GM19238 (cell line): ENCODE data around the gene ADAMTS17.

ENCODE experiments used
- DNase-seq: peaks from one replicate; pipeline ENCODE4 v3.0.0; 2011; ENCODE audit warnings: low spot score; ENCODE audit not compliant: insufficient read length

The ADAMTS17 gene, protein sequence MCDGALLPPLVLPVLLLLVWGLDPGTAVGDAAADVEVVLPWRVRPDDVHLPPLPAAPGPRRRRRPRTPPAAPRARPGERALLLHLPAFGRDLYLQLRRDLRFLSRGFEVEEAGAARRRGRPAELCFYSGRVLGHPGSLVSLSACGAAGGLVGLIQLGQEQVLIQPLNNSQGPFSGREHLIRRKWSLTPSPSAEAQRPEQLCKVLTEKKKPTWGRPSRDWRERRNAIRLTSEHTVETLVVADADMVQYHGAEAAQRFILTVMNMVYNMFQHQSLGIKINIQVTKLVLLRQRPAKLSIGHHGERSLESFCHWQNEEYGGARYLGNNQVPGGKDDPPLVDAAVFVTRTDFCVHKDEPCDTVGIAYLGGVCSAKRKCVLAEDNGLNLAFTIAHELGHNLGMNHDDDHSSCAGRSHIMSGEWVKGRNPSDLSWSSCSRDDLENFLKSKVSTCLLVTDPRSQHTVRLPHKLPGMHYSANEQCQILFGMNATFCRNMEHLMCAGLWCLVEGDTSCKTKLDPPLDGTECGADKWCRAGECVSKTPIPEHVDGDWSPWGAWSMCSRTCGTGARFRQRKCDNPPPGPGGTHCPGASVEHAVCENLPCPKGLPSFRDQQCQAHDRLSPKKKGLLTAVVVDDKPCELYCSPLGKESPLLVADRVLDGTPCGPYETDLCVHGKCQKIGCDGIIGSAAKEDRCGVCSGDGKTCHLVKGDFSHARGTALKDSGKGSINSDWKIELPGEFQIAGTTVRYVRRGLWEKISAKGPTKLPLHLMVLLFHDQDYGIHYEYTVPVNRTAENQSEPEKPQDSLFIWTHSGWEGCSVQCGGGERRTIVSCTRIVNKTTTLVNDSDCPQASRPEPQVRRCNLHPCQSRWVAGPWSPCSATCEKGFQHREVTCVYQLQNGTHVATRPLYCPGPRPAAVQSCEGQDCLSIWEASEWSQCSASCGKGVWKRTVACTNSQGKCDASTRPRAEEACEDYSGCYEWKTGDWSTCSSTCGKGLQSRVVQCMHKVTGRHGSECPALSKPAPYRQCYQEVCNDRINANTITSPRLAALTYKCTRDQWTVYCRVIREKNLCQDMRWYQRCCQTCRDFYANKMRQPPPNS

GRCh38 chr15:100341750-100342560, at the start of gene ADAMTS17:
Gene ADAMTS17 (minus strand): TSS chr15:100341975. CDS start chr15:100341899, 76 bp downstream.
- DNase-seq, result peak; percentile 53

GRCh38 chr15:100385300-100386050, 43.7 kb upstream of the ADAMTS17 start:
- DNase-seq, result no peak

DNA sequence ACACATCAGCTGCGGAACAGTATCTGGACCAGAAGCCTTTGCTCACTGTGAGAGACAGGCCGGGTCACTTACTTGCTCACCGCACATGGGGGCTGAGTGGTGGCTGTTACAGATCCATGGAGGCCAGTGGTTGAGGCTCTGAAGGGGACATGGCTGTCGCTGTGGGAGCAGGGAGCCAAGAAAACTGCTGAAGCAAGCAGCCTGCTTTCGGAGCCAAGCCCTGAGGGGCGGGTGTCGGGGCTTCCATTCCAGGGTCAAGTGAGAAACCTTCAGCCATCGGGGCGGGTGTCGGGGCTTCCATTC, 42.3 kb upstream of the ADAMTS17 start:
- DNase-seq, result no peak

GRCh38 chr15:100383302-100384107, 41.7 kb upstream of the ADAMTS17 start:
- no peak for DNase-seq

GRCh38 chr15:100373942-100374341, 32.2 kb upstream of the ADAMTS17 start:
- DNase-seq, result no peak

DNA sequence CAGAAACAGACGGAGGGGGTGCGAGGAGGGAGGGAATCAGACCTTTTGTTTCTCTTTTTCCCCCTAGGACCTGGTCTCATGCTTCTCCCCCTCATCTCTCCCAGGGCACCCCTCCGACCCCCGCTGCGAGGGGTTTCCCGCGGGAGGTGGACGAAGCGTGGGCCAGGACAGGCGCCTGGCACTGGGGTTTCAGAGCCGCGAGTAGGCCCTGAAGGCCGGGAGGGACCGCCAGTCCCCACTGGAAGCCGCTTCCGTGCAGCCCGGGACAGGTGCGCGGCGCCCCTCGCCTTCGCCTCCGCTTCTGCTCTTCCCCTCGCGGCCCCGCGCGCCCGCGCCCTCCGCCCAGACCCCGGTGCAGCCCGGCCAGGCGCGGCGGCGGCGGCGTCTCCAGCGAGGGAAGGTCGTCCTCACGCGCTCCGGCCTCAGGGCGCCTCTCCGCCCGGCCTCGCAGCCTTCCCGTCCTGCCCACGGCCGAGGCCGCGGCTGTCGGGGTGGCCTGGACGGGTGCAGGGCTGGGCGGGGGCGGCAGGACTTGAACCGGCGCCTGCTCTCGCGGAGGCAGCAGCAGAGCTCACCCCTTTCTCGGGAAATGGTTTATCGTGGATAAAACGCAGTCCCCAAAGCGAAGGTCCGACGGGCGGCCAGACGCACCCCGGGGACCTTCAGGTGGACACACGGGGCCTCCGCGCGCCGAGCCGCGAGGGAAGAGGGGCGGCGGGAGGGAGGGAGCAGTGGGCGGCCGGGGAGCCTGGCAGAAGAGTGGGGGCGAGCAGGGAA, 31.5 kb upstream of the ADAMTS17 start:
- no peak for DNase-seq

- DNase-seq, result no peak
These were observed 31.0 kb upstream of the ADAMTS17 start for GRCh38 chr15:100372739-100373119.

GRCh38 chr15:100355342-100355741, 13.6 kb upstream of the ADAMTS17 start:
- no peak for DNase-seq

DNA sequence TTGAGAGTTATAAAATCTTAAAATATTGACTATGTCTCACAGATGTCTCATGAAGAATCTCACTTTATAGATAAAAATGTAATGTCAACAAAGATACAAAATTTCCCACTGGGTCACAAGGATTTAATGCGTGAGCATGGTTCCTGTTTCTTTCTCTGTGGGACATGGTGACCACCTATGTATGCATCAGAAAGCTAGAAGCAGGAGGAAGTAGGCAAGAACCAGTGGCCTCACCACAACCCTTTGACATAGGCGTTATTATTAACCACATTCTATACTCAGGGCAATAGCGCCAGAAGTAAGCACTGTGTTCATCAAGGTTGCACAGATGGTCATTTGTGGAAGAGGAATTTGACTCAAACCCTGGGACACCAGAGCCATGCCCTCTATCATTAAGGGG, 11.7 kb upstream of the ADAMTS17 start:
- DNase-seq, result no peak

GRCh38 chr15:100350434-100351226, 8.9 kb upstream of the ADAMTS17 start:
- DNase-seq, result no peak

DNA sequence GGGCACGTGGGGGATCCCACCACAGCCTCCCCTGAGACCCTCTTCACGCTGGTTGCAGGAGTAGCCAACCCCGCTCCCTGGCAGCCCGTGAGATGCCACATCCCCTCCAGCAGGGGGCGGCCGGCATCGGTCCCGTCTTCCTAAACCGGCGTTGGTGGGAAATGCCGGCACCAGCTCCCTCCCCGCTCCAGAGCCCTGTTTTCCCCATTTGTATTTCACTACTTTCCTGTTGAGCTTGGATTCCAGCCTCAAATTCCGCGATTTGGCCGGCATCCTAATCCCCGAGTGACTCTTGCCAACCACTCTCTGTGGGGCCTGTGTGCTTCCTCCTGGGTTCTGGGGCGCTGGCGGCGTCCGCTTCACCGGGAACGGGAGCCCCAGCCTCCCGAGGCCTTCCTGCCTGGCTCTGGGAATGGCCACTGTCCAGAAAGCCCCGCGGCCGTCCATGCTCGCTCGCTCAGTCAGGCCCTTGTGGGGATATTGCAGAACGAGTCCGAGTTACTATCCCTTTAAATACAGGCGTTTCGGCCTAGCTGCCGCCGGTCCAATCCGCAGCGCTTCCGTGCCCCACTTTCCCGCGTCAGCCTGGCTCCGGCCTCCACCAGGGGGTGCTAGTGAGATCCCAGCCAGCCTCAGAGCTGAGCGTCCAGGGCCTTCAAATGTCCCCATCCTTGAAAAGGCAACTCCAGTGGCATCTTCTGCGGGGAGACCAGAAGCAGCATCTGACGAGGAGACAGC, 8.1 kb upstream of the ADAMTS17 start:
- DNase-seq, result peak; percentile 77

- no peak for DNase-seq
These were observed 7.5 kb upstream of the ADAMTS17 start for GRCh38 chr15:100349321-100349695.

GRCh38 chr15:100348578-100348977, 6.8 kb upstream of the ADAMTS17 start:
- DNase-seq, result no peak

DNA sequence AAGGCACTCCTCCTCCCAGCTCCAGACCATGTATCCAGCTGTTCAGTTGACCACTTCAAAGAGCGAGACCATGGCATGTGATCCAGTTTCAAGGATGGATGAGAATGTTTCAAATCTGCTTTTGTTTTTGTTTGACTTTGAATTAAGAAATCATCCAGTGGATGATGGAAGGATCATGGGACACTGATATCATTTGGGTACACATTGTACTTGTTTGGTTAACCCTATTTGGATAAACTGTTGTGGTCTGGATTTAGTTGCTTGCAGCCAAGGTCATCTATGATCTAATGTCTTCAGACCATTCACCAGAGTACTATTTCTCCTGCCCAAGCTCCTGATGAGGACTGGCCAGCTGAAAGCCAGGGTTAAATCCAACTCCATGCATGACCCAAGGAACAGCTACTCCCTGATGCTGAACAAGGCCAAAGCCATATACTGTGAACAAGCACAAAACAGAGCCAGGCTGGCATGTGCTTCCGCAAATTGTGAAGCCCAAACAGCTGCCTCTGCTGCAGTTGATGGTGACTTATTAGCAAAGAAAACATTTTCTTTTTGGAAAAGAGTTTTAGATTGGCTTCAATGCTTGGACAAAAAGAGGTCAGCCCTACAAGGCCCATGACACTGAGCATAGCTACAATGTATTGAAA, 5.2 kb upstream of the ADAMTS17 start:
- no peak for DNase-seq

GRCh38 chr15:100345438-100345837, 3.7 kb upstream of the ADAMTS17 start:
- no peak for DNase-seq

DNA sequence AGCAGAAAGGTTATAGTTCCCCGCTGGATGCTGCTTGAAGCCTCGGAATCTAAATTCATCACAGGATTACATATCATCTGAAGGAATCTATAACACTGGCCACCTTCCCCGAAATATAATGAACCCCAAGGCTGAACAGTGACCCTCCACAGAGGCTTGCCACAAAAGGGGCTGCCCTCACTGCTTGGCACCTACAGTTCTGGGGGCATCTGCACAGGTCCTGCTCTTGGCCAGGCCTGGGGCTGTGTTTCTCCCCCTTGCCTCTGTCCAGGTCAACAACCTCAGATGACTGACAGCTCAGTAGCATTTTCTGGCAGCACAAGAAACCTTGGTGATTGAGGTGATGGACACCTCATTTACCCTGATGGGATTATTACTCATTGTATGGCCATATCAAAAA, 1.5 kb upstream of the ADAMTS17 start:
- no peak for DNase-seq

DNA sequence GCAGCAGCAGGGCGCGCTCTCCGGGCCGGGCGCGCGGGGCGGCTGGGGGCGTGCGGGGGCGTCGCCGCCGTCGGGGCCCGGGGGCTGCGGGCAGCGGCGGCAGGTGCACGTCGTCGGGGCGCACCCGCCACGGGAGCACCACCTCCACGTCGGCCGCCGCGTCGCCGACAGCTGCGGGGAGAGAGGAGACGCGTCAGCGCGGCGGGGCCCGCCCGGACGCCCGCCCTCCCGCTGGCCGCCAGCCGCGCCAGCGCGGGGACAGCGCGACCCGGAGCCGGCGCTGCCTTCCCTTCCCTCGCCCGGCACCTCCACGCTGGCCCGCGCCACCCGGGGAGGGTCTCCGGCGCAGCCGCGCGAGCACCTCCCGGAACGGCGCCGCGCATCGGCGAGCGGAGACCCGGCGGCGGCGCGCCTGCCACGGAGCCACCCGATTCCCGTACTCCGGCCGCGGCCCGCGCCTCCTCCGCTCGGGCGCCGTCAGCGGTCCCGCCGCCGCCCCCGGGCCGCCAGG, 481 bp downstream of the ADAMTS17 start:
- DNase-seq, result no peak
